Measurements from ENCODE around the gene PLIN3. TPM values are rescaled to one million over a fixed set of nuclear protein-coding genes. Genes with fewer than 3 reads are reported as not detected.
A peak's percentile ranks its signal among the peaks of the same experiment; 100 is the strongest.

Gene PLIN3
- total and polyA plus RNA-seq, 2 of the 8 experiments (the other 6 are each of a cell fraction or from before 2014, with no cell fraction given): 60.7 to 61.5 TPM

GRCh38 chr19:4877753-4878490 lies 10.5 kb upstream of the PLIN3 start:
- peak in 1 of 2 experiments; percentile 60 for DNase-seq (ENCODE audit: low read depth in 1 of 2, low spot score in 2 of 2)
- Histone ChIP-seq H4K8ac (ENCODE audit: extremely low read depth, insufficient read depth, low read length) (peak overlapping the region; percentile 80), H3K4me3 (ENCODE audit: extremely low read depth in 1 of 4, insufficient read depth in 2 of 4, low read depth in 3 of 4, low read length in 4 of 4) (no peak overlapping the region; a peak in 1 of 8 replicates), H3K18ac (ENCODE audit: extremely low read depth, low read length) (peak overlapping the region; percentile 48; the same call in 1 of the 2 replicates), H2BK20ac (ENCODE audit: low read length) (peak overlapping the region; percentile 86; the same call in 1 of the 2 replicates), H2BK120ac (replicated peaks; ENCODE audit: low read depth, low read length) (peak overlapping the region; percentile 77), H2BK12ac (ENCODE audit: low read depth, low read length) (peak overlapping the region; percentile 75; the same call in 1 of the 2 replicates), H3K27ac (ENCODE audit: low read depth, low read length) (peak overlapping the region; percentile 45; the same call in 1 of the 2 replicates), H3K56ac (replicated peaks; ENCODE audit: insufficient read length, low read depth, low read length) (no peak overlapping the region), H3K23ac (ENCODE audit: insufficient read length) (no peak overlapping the region), H4K5ac (ENCODE audit: insufficient read length, low read depth, low read length) (peak overlapping the region; percentile 6), H3K14ac (ENCODE audit: insufficient read length) (no peak overlapping the region), H2BK15ac (ENCODE audit: low read length) (no peak overlapping the region), H2AFZ (ENCODE audit: low read length) (0 out of 2 replicates have a peak overlapping the region, but pooled peaks have one; percentile 13), H2BK5ac (ENCODE audit: low read depth, low read length) (peak overlapping the region; percentile 87; the same call in 1 of the 2 replicates), H3K4me2 (ENCODE audit: insufficient read depth in 1 of 2, low read depth in 2 of 2, low read length in 2 of 2) (peak overlapping the region in 1 of 2 experiments; percentile 29; a peak in 3 of 4 replicates), H3K4me1 (replicated peaks in 1 of 4; ENCODE audit: control insufficient read depth in 3 of 4, insufficient read depth in 4 of 4, low read length in 3 of 4) (peaks cover 0 to 19% (median 15%) of the 10 kb centered on the region in 4 experiments; a peak in 6 of 7 replicates), H4K20me1 (replicated peaks in 1 of 2; ENCODE audit: control insufficient read depth in 1 of 2, insufficient read depth in 2 of 2, low read length in 2 of 2) (no peaks in the 10 kb centered on the region), H4K91ac (replicated peaks; ENCODE audit: insufficient read length, low read length) (peak overlapping the region; percentile 95), H3K36me3 (ENCODE audit: control insufficient read depth in 2 of 4, insufficient read depth in 4 of 4, low read length in 3 of 4) (no peaks in the 10 kb centered on the region), H3K9me3 (ENCODE audit: insufficient read depth in 2 of 2, low read depth in 1 of 2, low read length in 1 of 2) (no peaks in the 10 kb centered on the region), H2AK5ac (ENCODE audit: low read depth, low read length) (no peak overlapping the region), H3K23me2 (ENCODE audit: low read depth, low read length) (no peaks in the 10 kb centered on the region; the same call in 1 of the 2 replicates), H3K27me3 (replicated peaks in 1 of 4; ENCODE audit: control insufficient read depth in 3 of 4, extremely low read depth in 1 of 4, insufficient read depth in 3 of 4, low read length in 3 of 4) (no peaks in the 10 kb centered on the region; a peak in 1 of 7 replicates), H3K9ac (replicated peaks in 1 of 4; ENCODE audit: extremely low read depth in 1 of 4, low read depth in 3 of 4, low read length in 3 of 4) (no peak overlapping the region), H3K79me2 (ENCODE audit: control insufficient read depth in 1 of 2, insufficient read depth in 2 of 2, low read length in 2 of 2) (no peaks in the 10 kb centered on the region), H3K79me1 (ENCODE audit: low read depth, low read length) (no peaks in the 10 kb centered on the region), H3K4ac (replicated peaks; ENCODE audit: insufficient read length, low read depth, low read length) (peak overlapping the region; percentile 13)
- WGBS, 2 experiments (ENCODE audit: extremely low coverage in 1 of 2, insufficient coverage in 1 of 2, insufficient read length in 1 of 2, insufficient replicate concordance in 2 of 2, low coverage in 1 of 2, low lambda C conversion rate in 2 of 2, missing lambda C conversion rate in 1 of 2): 72% methylated on average over 24 of the region's 30 CpGs; no CpG with 5 or more reads in 1 of the 2 experiments
- FAIRE-seq: no peak
- ChIA-PET CTCF (ENCODE audit: partially characterized antibody) (interaction anchor here (0.6 to 1.8 kb wide), 3 partner anchors 9 to 34 kb away, joined by 3 to 8 read pairs (median 4); partner anchors contain the start of gene ARRDC5), POLR2A (ENCODE audit: partially characterized antibody) (interaction anchor here (0.5 to 1.4 kb wide), 4 partner anchors 17 to 98 kb away, joined by 3 to 4 read pairs (median 3); partner anchors contain the start of gene KDM4B)
- TF ChIP-seq CTBP2 (IDR thresholded peaks at IDR 0.05; ENCODE audit: borderline replicate concordance, insufficient read depth, insufficient read length, low read length): no peak
- no peak for TF ChIP-seq TCF12 (IDR thresholded peaks at IDR 0.05; ENCODE audit: low read depth, low read length)
- TF ChIP-seq SP1 (IDR thresholded peaks at IDR 0.05; ENCODE audit: low read depth, low read length): no peak
- TF ChIP-seq POLR2AphosphoS5 (IDR thresholded peaks at IDR 0.05; ENCODE audit: low read depth, low read length): no peak
- no peak for TF ChIP-seq BRCA1 (IDR thresholded peaks at IDR 0.05; ENCODE audit: low read depth, low read length)
- no peak for TF ChIP-seq POU5F1 (IDR thresholded peaks at IDR 0.05; ENCODE audit: low read depth, low read length)
- TF ChIP-seq EZH2 (IDR thresholded peaks at IDR 0.05; ENCODE audit: low read depth, low read length, severe bottlenecking): no peak
- TF ChIP-seq SAP30 (IDR thresholded peaks at IDR 0.05; ENCODE audit: insufficient read depth, insufficient replicate concordance, low read length): no peak
- no peak for TF ChIP-seq CHD2 (IDR thresholded peaks at IDR 0.05; ENCODE audit: low read length)
- no peak for TF ChIP-seq HDAC2 (IDR thresholded peaks at IDR 0.05; ENCODE audit: borderline replicate concordance in 1 of 2, low read depth in 2 of 2, low read length in 2 of 2)
- TF ChIP-seq CREB1 (IDR thresholded peaks at IDR 0.05): no peak
- TF ChIP-seq RXRA (IDR thresholded peaks at IDR 0.05; ENCODE audit: insufficient read depth, low read depth, low read length): no peak
